ENCODE data around the gene VPS37C. TPM values are rescaled to one million over a fixed set of nuclear protein-coding genes. Genes with fewer than 3 reads are reported as not detected.

VPS37C gene
- total RNA-seq, 1 experiment from 2014 or later, result 23.1 TPM

DNA sequence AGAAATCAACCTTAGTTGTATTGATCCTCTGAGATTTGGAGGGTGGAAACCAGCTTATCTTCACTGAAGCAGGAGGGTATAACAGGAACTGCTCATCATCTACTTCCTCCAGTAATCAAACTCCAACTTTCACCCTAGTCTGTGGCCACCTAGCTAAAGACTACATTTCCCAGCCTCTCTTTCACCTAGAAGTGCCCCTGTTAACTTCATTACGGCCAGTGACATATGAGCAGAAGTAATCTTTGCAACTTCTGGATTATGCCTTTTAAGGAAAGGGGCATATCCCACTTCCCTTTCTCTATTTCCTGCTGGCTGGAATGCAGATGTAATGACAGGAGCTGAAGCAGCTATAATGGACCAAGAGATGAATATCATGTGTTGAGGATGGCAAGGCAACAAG is 7.6 kb upstream of the VPS37C start:
- ATAC-seq, result no peak
- intact Hi-C loops (cut with micrococcal nuclease), result no loop called here
- Histone ChIP-seq H3K9me3 (ENCODE audit: control insufficient read depth in 1 of 2, insufficient read depth in 1 of 2, low read depth in 1 of 2, low read length in 2 of 2) (no peaks in the 10 kb centered on the region), H4K20me1 (ENCODE audit: insufficient read depth) (no peaks in the 10 kb centered on the region), H3K36me3 (ENCODE audit: control insufficient read depth in 1 of 2, insufficient read depth in 2 of 2, low read length in 2 of 2) (no peaks in the 10 kb centered on the region), H3K4me3 (replicated peaks in 1 of 2; ENCODE audit: low read depth in 1 of 2, low read length in 2 of 2) (no peak overlapping the region), H3K27me3 (ENCODE audit: insufficient read depth, low read length) (no peaks in the 10 kb centered on the region), H3K4me1 (ENCODE audit: control insufficient read depth in 1 of 2, insufficient read depth in 2 of 2, low read length in 2 of 2) (no peaks in the 10 kb centered on the region), H3K4me2 (ENCODE audit: low read length) (no peak overlapping the region), H3K9me2 (ENCODE audit: insufficient read depth) (no peaks in the 10 kb centered on the region), H3K79me2 (ENCODE audit: insufficient read depth, low read length) (no peaks in the 10 kb centered on the region), H3K9ac (ENCODE audit: low read length) (no peak overlapping the region), H2AFZ (ENCODE audit: low read depth, low read length, poor library complexity, severe bottlenecking) (no peak overlapping the region), H3K27ac (ENCODE audit: low read depth, low read length) (no peak overlapping the region)
- BruUV-seq (replicated peaks), result no TSS peak
- TF ChIP-seq SRF (IDR thresholded peaks at IDR 0.05; ENCODE audit: low read depth) (no peak), ZFX (IDR thresholded peaks at IDR 0.05) (no peak), JUND (IDR thresholded peaks at IDR 0.05) (no peak), SP1 (IDR thresholded peaks at IDR 0.05; ENCODE audit: low read depth) (no peak), RAD21 (IDR thresholded peaks at IDR 0.05; ENCODE audit: low read depth) (no peak), EGR1 (IDR thresholded peaks at IDR 0.05; ENCODE audit: low read depth) (no peak), ZNF274 (IDR thresholded peaks at IDR 0.05; ENCODE audit: low read depth, low read length) (no peak), CEBPB (IDR thresholded peaks at IDR 0.05; ENCODE audit: low read depth) (no peak), POLR2AphosphoS5 (IDR thresholded peaks at IDR 0.05; ENCODE audit: low read depth, low read length) (no peak), EZH2phosphoT487 (IDR thresholded peaks at IDR 0.05; ENCODE audit: borderline replicate concordance) (no peak), YY1 (IDR thresholded peaks at IDR 0.05; ENCODE audit: extremely low read depth, insufficient replicate concordance, low read depth, low read length) (no peak), POLR2A (IDR thresholded peaks at IDR 0.05; ENCODE audit: borderline replicate concordance, extremely low read depth, insufficient read depth, insufficient read length) (no peak)
- TF ChIP-seq, protein P1, sequence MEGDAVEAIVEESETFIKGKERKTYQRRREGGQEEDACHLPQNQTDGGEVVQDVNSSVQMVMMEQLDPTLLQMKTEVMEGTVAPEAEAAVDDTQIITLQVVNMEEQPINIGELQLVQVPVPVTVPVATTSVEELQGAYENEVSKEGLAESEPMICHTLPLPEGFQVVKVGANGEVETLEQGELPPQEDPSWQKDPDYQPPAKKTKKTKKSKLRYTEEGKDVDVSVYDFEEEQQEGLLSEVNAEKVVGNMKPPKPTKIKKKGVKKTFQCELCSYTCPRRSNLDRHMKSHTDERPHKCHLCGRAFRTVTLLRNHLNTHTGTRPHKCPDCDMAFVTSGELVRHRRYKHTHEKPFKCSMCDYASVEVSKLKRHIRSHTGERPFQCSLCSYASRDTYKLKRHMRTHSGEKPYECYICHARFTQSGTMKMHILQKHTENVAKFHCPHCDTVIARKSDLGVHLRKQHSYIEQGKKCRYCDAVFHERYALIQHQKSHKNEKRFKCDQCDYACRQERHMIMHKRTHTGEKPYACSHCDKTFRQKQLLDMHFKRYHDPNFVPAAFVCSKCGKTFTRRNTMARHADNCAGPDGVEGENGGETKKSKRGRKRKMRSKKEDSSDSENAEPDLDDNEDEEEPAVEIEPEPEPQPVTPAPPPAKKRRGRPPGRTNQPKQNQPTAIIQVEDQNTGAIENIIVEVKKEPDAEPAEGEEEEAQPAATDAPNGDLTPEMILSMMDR (IDR thresholded peaks at IDR 0.05 in 2 of 3, conservative IDR thresholded peaks at IDR 0.05 in 1 of 3; ENCODE audit: borderline replicate concordance in 1 of 3, insufficient read depth in 1 of 3, low read depth in 2 of 3, low read length in 2 of 3), result no peak
- TF ChIP-seq, protein P2, sequence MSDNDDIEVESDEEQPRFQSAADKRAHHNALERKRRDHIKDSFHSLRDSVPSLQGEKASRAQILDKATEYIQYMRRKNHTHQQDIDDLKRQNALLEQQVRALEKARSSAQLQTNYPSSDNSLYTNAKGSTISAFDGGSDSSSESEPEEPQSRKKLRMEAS (IDR thresholded peaks at IDR 0.05), result no peak
- TF ChIP-seq, protein P3, sequence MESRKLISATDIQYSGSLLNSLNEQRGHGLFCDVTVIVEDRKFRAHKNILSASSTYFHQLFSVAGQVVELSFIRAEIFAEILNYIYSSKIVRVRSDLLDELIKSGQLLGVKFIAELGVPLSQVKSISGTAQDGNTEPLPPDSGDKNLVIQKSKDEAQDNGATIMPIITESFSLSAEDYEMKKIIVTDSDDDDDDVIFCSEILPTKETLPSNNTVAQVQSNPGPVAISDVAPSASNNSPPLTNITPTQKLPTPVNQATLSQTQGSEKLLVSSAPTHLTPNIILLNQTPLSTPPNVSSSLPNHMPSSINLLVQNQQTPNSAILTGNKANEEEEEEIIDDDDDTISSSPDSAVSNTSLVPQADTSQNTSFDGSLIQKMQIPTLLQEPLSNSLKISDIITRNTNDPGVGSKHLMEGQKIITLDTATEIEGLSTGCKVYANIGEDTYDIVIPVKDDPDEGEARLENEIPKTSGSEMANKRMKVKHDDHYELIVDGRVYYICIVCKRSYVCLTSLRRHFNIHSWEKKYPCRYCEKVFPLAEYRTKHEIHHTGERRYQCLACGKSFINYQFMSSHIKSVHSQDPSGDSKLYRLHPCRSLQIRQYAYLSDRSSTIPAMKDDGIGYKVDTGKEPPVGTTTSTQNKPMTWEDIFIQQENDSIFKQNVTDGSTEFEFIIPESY (IDR thresholded peaks at IDR 0.05; ENCODE audit: extremely low read depth, insufficient replicate concordance, low read length), result no peak
- TF ChIP-seq, protein P4, sequence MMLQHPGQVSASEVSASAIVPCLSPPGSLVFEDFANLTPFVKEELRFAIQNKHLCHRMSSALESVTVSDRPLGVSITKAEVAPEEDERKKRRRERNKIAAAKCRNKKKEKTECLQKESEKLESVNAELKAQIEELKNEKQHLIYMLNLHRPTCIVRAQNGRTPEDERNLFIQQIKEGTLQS (IDR thresholded peaks at IDR 0.05), result no peak
- TF ChIP-seq, protein P5, sequence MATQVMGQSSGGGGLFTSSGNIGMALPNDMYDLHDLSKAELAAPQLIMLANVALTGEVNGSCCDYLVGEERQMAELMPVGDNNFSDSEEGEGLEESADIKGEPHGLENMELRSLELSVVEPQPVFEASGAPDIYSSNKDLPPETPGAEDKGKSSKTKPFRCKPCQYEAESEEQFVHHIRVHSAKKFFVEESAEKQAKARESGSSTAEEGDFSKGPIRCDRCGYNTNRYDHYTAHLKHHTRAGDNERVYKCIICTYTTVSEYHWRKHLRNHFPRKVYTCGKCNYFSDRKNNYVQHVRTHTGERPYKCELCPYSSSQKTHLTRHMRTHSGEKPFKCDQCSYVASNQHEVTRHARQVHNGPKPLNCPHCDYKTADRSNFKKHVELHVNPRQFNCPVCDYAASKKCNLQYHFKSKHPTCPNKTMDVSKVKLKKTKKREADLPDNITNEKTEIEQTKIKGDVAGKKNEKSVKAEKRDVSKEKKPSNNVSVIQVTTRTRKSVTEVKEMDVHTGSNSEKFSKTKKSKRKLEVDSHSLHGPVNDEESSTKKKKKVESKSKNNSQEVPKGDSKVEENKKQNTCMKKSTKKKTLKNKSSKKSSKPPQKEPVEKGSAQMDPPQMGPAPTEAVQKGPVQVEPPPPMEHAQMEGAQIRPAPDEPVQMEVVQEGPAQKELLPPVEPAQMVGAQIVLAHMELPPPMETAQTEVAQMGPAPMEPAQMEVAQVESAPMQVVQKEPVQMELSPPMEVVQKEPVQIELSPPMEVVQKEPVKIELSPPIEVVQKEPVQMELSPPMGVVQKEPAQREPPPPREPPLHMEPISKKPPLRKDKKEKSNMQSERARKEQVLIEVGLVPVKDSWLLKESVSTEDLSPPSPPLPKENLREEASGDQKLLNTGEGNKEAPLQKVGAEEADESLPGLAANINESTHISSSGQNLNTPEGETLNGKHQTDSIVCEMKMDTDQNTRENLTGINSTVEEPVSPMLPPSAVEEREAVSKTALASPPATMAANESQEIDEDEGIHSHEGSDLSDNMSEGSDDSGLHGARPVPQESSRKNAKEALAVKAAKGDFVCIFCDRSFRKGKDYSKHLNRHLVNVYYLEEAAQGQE (IDR thresholded peaks at IDR 0.05; ENCODE audit: low read depth), result no peak
- ChIA-PET RAD21 (ENCODE audit: low non-redundant PET in 1 of 2, low total read pairs in 2 of 2, uncharacterized antibody in 2 of 2, unreplicated experiment in 2 of 2) (no interaction called here), POLR2A (no interaction called here), CTCF (no interaction called here)
- DNase-seq (ENCODE audit: low read depth, low spot score), result no peak

Measured in HCT116 (cell line).